HG03095 (cell line): ENCODE results near the gene IL1RAPL1.
"Not testable (repeated sequence)": the region's sequence is repeated elsewhere in the genome, so short reads cannot be mapped to it uniquely, and the experiment has no call there.

Experiments
- ATAC-seq: cut with Tn5 transposase; IDR thresholded peaks from one replicate; pipeline ENCODE4 v1.9.1; 2021; ENCODE audit warnings: moderate library complexity; ENCODE audit not compliant: unreplicated experiment

The IL1RAPL1 gene

GRCh38 chrX:28766561-28766960 is 179.3 kb downstream of the IL1RAPL1 start:
- not testable (repeated sequence) for ATAC-seq

GRCh38 chrX:28773807-28774206 is 186.6 kb downstream of the IL1RAPL1 start:
- ATAC-seq, result no peak

DNA sequence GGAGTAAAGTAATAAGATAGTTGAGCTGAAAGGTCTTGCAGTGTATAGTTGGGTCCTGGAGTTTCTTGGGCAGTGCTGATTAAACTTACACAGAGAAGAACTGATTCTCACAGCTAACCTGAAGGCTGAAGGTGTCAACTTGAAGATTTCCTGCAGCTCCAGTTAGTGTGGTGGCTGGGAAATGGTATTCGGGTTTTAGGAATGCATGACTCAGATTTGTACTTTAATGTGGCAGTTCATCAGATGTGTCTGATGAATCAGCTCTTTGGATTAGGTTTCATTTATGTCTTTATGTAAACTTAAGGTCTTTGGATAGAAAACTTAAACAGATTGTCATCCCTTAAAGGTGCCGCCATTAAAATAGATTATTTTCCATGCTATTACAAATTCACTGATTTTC is 200.0 kb downstream of the IL1RAPL1 start:
- ATAC-seq, result no peak

DNA sequence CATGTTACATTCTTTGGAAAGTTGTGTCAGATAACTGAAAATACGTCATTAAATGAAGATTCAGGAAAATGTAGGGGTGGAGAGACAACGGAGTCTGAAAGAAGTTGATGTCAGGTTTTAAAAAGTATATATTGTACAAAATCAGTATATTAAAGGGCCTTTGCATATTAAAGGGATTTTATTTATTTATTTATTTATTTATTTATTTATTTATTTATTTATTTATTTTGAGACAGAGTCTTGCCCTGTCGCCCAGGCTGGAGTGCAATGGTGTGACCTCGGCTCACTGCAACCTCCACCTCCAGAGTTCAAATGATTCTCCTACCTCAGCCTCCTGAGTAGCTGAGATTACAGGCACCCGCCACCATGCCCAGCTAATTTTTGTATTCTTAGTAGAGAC is 213.4 kb downstream of the IL1RAPL1 start:
- not testable (repeated sequence) for ATAC-seq

- ATAC-seq, result no peak
These were observed 215.4 kb downstream of the IL1RAPL1 start for GRCh38 chrX:28802625-28803024.

DNA sequence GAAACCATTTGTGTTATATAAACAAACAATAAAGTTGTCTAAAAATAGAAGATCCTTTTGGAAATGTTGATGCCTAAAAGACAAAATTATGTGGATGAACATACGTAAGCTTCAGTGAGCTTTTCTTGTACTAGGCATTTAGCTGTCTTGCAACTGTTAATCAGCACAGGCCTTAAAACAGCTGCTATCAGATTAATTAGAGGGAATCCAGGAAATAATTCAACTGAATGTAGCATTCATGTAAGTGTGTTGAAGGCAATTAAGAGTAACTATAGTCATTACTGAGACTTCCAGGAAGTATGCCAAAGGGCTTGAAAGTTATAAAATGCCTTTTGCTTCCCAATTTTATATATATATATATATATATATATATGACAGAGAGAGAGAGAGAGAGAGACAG is 248.7 kb downstream of the IL1RAPL1 start:
- ATAC-seq, result no peak

DNA sequence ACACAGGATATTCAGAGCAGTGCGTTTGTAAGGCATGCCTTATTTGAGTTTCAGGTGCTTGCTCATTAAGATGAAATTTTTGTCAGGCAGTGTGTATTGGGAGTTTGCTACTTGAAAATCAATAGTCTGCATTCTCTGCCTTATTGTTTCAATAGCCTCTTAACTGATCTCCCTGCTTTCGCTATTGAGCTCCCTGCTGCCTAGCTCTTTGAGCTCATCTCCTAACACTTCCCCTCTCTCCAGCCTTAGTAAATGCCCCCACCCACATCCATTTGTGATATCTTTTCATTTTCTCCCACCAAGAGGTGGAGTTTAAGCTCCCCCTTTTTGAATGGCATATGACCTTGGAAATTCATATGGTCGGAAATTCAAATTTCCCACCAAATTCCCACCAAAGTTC is 256.6 kb downstream of the IL1RAPL1 start:
- no peak for ATAC-seq

DNA sequence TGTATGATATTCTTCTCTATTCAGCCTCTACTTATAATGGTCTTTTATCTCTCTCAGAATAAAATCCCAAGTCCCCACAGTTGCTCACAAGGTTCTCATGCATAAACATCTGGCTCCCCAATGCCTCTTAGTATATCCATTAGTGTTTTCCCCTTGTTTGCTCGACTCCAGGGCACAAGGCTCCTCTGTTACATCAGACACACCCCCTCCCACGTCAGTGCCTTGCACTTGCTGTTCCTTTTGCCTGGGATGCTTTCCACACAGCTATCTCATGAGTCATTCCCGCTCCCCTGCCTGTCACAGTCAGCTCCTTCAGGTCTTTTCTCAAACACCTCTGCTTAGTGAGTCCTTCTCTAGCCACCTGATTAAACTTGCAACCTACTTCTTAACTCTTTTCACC is 260.2 kb downstream of the IL1RAPL1 start:
- ATAC-seq, result no peak

DNA sequence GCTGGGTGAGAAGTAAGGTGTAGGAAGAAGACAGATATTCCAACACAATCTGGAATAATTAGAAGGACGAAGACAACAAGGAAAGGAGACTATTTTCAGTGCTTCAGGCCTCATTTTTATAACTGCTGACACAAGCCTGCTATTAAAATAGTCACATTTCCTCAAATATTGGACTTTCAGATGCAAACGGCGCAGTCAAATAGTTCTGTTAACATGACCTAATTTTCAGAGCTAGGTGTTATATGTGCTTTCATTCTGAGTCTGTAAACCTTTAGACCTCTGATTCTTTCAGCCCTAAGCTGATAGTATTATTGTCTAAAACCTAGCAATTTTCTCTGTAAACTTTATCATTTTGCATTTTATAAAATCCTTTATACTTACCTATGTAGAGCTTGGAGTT is 261.5 kb downstream of the IL1RAPL1 start:
- no peak for ATAC-seq

DNA sequence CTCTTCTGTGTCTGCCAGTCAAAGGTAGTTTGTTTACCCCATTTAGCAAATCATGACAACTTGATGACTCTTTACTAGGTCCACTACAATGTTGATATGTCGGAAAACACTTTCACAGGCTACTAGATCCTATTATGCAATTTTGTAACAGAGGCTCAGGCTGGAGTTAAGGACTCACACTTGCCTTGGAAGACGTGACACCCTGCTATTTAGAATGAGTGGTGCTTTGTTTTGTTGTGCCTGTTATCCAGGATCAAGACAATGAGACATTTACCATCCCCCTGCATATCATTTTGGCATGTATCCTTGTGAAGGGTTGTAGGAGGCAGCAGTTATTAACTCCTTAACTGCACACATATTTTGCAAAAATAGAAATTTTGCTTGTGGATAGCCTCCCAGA is 263.7 kb downstream of the IL1RAPL1 start:
- ATAC-seq, result no peak

GRCh38 chrX:28851871-28852270 is 264.6 kb downstream of the IL1RAPL1 start:
- ATAC-seq, result no peak

DNA sequence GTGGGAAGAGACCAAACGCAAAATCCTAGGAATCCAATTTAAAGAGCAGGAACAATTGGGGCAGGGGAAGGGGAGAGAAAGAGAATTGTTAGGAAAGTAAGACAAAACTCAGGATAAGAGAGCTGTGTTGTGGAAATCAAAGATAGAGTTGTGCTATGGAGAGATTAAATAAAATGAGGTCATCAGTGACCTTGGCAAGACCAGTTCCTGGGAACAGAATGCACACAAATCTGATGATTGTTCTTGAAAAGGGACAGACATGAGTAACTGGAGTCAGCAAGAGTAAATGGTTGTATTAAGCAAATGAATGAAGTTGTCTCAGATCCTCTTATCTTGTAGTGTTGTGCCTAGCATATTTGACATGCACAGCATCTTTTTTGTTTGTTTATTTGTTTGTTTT is 267.4 kb downstream of the IL1RAPL1 start:
- no peak for ATAC-seq

GRCh38 chrX:28876408-28876807 is 289.2 kb downstream of the IL1RAPL1 start:
- ATAC-seq, result no peak

- no peak for ATAC-seq
These were observed 289.7 kb downstream of the IL1RAPL1 start for GRCh38 chrX:28876901-28877300.

DNA sequence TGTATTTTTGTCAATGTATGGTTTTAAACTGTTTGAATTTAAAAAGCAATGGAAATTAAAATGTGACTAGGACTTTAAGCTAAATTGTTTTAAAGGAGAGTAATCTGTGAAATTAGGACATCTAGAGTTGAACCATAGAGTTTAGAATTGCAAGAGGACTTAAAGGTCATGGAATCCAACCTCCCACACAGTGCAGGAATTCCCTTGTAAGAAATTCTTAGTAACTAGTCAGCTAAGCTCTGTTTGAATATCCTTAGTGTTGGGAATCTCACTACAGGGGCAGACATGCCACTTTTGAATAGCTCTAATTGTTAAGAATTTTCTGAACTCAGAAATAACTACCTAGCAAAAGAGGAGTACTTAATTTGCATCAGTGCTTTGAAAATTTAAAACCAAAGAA is 292.9 kb downstream of the IL1RAPL1 start:
- no peak for ATAC-seq

DNA sequence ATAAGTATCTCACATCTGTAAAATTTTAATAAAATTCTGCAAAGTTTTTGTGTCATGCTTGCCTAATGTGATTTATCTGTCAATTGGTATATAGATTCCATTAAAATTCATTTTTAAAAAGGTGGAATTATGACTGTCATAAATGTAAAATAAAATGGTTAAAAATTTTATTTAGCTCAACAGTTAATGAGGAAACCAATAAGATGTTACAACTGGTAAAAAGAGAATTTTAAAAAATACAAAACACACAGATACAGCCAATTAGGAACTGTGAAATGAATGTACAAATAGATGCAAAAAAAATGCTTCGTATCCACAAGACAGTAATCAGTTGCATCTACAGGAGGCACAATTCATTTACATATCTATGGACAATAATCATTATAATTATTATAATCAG is 297.6 kb downstream of the IL1RAPL1 start:
- no peak for ATAC-seq

- no peak for ATAC-seq
These were observed 301.2 kb downstream of the IL1RAPL1 start for GRCh38 chrX:28888416-28888815.

DNA sequence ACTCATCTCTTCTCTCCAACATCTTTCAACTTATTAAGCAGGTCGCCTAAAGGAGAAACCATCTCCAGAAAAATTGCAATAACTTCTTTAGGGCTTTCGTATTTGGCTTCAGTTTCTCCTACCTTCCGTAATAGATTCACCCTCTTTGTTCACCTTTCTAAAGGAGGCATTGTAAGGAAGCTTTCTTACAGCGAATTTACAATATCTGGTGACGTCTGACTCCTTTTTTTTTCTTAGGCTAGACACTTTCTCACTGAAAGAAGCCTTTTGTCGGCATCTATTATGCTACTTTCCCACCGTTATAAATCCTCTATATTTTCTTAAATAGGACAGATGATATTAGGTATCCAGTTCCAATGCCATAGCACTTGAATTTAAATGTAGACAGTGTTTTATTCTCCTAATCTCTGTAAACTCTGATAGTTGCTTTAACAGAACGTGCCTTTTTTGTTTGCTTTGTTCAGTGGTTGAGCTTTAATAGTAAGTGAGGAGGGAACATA is 302.4 kb downstream of the IL1RAPL1 start:
- no peak for ATAC-seq

DNA sequence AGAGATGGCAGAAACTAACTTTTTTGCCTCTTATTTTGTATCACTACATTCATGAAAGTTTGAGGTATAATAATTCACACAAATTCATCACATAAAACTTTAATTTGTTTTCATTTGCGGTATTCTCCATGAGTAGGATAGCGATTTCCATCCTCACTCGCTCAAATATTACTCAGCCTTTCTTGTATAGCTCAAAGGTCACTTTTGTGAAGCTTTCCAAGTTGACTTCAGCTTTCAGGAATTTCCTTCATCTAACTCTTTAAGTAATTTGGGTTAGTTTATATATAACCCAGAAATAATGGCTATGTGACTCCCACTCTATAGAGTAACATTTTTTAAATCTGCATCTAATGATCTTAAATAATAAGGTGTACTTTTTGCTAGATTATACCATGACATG is 314.4 kb downstream of the IL1RAPL1 start:
- no peak for ATAC-seq

GRCh38 chrX:28910487-28910886 is 323.2 kb downstream of the IL1RAPL1 start:
- no peak for ATAC-seq

DNA sequence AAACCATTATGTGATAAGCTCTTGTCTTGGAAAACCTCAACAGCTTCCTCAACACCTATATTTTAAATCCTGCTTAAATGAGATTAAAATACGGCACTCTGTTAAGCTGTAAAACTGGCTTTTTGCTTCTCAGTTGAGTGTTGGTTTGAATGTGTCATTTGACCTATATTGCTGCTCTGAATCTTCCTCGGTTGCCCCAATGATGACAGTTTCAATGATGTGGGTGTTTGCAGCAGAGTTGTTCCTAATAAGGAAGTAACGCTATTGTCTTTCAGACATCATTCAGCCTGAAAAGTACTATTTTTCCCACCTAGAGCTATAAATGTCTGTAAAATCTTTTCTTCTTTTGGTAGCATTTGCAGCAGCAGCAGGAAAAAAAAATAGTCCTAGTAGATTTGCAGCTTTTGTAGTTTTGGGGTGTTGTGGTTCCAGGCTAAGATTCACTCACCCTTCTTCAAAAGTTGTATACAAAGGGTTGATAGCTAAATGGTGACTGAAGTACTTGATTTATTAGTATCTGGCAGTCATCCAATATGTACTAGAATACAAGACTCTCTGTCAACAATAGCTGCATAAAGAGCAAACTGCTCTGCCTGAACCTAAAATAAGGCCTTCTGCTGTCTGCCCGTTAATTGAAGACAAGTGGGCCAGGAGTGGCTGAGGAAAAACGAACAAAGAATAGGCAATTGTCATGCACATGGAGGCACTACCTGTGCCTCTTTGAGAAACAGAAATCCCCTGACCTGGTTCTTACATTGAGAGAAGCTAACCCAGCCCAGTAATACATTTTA is 333.1 kb downstream of the IL1RAPL1 start:
- no peak for ATAC-seq

GRCh38 chrX:28922106-28922505 is 334.9 kb downstream of the IL1RAPL1 start:
- no peak for ATAC-seq

- ATAC-seq, result no peak
These were observed 359.6 kb downstream of the IL1RAPL1 start for GRCh38 chrX:28946846-28947245.
